Esophagus squamous epithelium (tissue), 5 donors: ENCODE data around the gene DOCK1. TPM values are rescaled to one million over a fixed set of nuclear protein-coding genes. Genes with fewer than 3 reads are reported as not detected.

Experiments
- DNase-seq: peaks from one replicate; lab custom pipeline; 2025; lab: John Stamatoyannopoulos, UW
- H3K27ac ChIP-seq, 4 donors: fragments of 200-600 bp; sonication (generic); one replicate each; pipeline ENCODE4 v1.5.1; 2016 to 2019; ENCODE audit warnings: mild to moderate bottlenecking in 1 of 4
- H3K27me3 ChIP-seq, 4 donors: fragments of 200-600 bp; sonication (generic); 1 replicate in 3 of 4; 2 replicates in 1 of 4; pipeline versions ENCODE4 v1.5.1 to v1.6.0; 2017 to 2021; ENCODE audit warnings: antibody characterized with exemption in 1 of 4
- H3K36me3 ChIP-seq, 3 donors: fragments of 200-600 bp; sonication (generic); one replicate each; pipeline ENCODE4 v1.5.1; 2016 to 2019
- H3K4me1 ChIP-seq, 3 donors: fragments of 200-600 bp; sonication (generic); one replicate each; pipeline ENCODE4 v1.5.1; 2017 to 2019
- H3K4me3 ChIP-seq, 4 donors: fragments of 200-600 bp; sonication (generic); 1 replicate in 3 of 4; 2 replicates in 1 of 4; pipeline ENCODE4 v1.5.1; 2016 to 2019; ENCODE audit warnings: mild to moderate bottlenecking in 2 of 4, moderate library complexity in 1 of 4
- H3K9me3 ChIP-seq, 3 donors: fragments of 200-600 bp; sonication (generic); one replicate each; pipeline ENCODE4 v1.5.1; 2016 to 2019
- POLR2A ChIP-seq, 4 donors: fragments of 450-650 bp; IDR thresholded peaks; one replicate each; pipeline ENCODE4 v1.6.1; 2017; ENCODE audit warnings: antibody characterized with exemption in 4 of 4, mild to moderate bottlenecking in 4 of 4, moderate library complexity in 3 of 4
- WGBS, 2 donors: methylation state at CpG; one replicate each; pipeline ENCODE4 v1.1.5; 2018; 5-methylcytosine and 5-hydroxymethylcytosine counted together
- intact Hi-C: fragments of 100-400 bp; cut with DNase I; formaldehyde crosslinking; loops from one replicate; pipeline ENCODE4 v1.15.0; 2022
- total RNA-seq, 4 donors: library from RNA; depleted of rRNA; stranded (reverse); fragments of >200 nt; gene quantifications; one replicate each; pipeline ENCODE4 v1.1.0, GENCODE V29; 2016
- TF ChIP-seq, protein P1 (sequence below), 6 experiments: fragments of 450-650 bp in 4 of 6; fragments of 200-600 bp in 2 of 6; sonication (generic) in 2 of 6; IDR thresholded peaks; one replicate each; pipeline ENCODE4 v1.5.1; 2016 to 2019; ENCODE audit warnings: antibody characterized with exemption in 6 of 6, mild to moderate bottlenecking in 4 of 6, moderate library complexity in 4 of 6
- donor health status: DM: yes; HTN: yes; CAD: no.

DOCK1 gene
- total RNA-seq, 4 donors from 2014 or later, result 31.8 to 83.4 (median 49.8) TPM

DNA sequence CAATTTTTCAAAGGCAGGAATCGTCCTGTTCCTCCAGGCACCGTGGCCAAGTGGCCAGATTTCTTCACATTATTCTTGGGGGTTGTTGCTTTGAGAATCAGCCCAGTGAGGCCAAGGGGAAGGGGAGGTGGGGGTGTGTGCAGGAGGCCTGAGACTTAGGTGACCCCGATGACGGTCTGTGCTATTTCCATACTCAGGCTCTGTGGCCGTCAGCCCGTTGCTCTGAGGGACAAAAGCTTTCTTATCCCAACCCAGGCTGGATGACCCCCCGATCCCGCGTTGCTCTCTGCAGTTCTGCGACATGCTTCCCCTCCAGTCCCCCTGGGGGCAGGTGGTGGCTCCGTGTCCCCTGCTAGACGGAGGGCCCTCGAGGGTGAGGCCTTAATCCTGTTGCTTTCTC lies 14.2 kb downstream of the DOCK1 start:
- Histone ChIP-seq H3K4me3 (no peak overlapping the region), H3K27me3 (no peaks in the 10 kb centered on the region), H3K36me3 (peaks cover 0 to 32% (median 0%) of the 10 kb centered on the region in 3 donors), H3K9me3 (no peaks in the 10 kb centered on the region), H3K27ac (peak overlapping the region in 2 of 4 donors; percentile 44 to 46), H3K4me1 (peaks cover 0 to 36% (median 1%) of the 10 kb centered on the region in 3 donors)
- TF ChIP-seq, protein P1, sequence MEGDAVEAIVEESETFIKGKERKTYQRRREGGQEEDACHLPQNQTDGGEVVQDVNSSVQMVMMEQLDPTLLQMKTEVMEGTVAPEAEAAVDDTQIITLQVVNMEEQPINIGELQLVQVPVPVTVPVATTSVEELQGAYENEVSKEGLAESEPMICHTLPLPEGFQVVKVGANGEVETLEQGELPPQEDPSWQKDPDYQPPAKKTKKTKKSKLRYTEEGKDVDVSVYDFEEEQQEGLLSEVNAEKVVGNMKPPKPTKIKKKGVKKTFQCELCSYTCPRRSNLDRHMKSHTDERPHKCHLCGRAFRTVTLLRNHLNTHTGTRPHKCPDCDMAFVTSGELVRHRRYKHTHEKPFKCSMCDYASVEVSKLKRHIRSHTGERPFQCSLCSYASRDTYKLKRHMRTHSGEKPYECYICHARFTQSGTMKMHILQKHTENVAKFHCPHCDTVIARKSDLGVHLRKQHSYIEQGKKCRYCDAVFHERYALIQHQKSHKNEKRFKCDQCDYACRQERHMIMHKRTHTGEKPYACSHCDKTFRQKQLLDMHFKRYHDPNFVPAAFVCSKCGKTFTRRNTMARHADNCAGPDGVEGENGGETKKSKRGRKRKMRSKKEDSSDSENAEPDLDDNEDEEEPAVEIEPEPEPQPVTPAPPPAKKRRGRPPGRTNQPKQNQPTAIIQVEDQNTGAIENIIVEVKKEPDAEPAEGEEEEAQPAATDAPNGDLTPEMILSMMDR (IDR thresholded peaks at IDR 0.05), result no peak
- no peak for TF ChIP-seq POLR2A (IDR thresholded peaks at IDR 0.05)
- 66 to 81% methylated on average over 13 of the region's 13 CpGs for WGBS, 2 donors
- intact Hi-C loops, result no loop called here
- no peak for DNase-seq

DNA sequence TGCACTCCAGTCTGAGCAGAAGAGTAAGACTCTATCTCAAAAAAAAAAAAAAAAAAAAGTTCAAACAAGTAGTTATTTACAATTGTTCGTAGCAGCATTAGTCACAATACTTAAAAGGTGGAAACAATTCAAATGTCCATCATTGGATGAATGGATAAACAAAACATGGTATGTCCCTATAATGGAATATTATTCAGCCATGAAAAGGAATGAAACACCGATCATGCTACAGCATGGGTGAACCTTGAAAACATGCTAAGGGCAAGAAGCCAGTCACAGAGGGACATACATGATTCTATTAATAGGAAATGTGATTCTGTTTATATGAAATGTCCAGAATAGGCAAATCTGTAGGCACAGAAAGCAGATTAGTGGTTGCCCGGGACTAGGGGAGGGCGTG lies 15.9 kb downstream of the DOCK1 start:
- intact Hi-C loops, result no loop called here
- TF ChIP-seq POLR2A (IDR thresholded peaks at IDR 0.05), result no peak
- TF ChIP-seq, protein P1 (IDR thresholded peaks at IDR 0.05), result no peak
- WGBS, 2 donors, result 79 to 96% methylated on average over 4 of the region's 4 CpGs
- H3K9me3 ChIP-seq, result no peaks in the 10 kb centered on the region
- peaks cover 0 to 32% (median 0%) of the 10 kb centered on the region in 3 donors for H3K36me3 ChIP-seq
- H3K27me3 ChIP-seq, result no peaks in the 10 kb centered on the region
- peaks cover 0 to 53% (median 16%) of the 10 kb centered on the region in 3 donors for H3K4me1 ChIP-seq
- H3K27ac ChIP-seq, result no peak overlapping the region
- no peak for DNase-seq
- no peak overlapping the region for H3K4me3 ChIP-seq

DNA sequence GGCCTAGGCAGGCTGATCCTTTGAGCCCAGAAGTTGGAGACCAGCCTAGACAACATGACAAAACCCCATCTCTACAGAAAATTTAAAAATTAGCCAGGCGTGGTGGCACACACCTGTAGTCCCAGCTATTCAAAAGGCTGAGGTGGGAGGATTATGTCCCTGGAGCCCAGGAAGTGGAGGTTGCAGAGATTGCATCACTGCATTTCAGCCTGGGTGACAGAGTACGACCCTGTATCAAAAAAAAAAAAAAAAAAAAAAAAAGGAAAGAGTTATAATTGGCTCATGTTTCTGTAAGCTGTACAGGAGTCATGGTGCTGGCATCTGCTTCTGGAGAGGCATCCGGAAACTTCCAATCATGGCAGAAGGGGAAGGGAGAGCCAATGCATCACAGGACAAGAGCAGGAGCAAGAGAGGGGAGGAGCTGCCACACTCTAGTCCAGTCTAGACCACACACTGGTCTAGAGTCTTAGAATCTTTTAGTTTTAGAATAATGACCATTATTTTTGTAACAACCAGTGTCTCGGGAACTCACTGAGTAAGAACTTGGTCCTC lies 16.8 kb downstream of the DOCK1 start:
- DNase-seq, result no peak
- intact Hi-C loops, result no loop called here
- peaks cover 0 to 40% (median 0%) of the 10 kb centered on the region in 3 donors for H3K36me3 ChIP-seq

DNA sequence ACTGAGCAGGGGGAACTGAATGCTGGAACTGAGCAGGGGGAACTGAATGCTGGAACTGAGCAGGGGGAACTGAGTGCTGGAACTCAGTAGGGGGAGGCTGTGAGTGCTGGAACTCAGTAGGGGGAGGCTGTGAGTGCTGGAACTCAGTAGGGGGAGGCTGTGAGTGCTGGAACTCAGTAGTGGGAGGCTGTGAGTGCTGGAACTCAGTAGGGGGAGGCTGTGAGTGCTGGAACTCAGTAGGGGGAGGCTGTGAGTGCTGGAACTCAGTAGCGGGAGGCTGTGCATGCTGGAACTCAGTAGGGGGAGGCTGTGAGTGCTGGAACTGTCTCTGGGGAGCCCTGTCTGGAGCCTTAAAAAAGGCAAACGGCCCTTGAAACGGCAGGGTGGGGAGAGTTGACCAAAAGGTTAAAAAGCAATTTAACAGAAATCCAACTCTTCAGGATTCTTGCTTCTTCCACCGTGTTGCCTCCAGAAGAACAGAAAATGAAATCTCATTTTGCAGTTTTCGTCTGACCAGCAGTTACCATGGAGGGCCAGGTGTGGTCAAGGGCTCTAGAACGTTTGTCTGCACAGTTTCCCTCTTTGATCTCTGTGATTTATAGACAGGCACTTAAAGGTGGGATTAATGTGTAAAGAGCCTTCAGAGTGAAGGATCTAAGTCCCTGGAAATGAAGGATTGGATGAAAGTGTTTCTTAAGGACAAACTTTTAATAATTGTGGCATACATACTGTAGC lies 19.1 kb downstream of the DOCK1 start:
- Histone ChIP-seq H3K36me3 (peaks cover 0 to 48% (median 0%) of the 10 kb centered on the region in 3 donors), H3K27ac (peak overlapping the region in 2 of 4 donors; percentile 1 to 17), H3K4me3 (no peak overlapping the region), H3K27me3 (no peaks in the 10 kb centered on the region), H3K9me3 (no peaks in the 10 kb centered on the region), H3K4me1 (peaks cover 0 to 34% (median 16%) of the 10 kb centered on the region in 3 donors)
- intact Hi-C loops, result no loop called here
- no peak for DNase-seq
- TF ChIP-seq, protein P1 (IDR thresholded peaks at IDR 0.05), result no peak
- no peak for TF ChIP-seq POLR2A (IDR thresholded peaks at IDR 0.05)
- 25 to 46% methylated on average over 5 to 6 of the region's 6 CpGs for WGBS, 2 donors

More for the DNA sequence above, 16.8 kb downstream of the DOCK1 start:
- Histone ChIP-seq H3K4me3 (no peak overlapping the region), H3K27me3 (no peaks in the 10 kb centered on the region), H3K27ac (no peak overlapping the region), H3K9me3 (no peaks in the 10 kb centered on the region), H3K4me1 (peaks cover 0 to 53% (median 16%) of the 10 kb centered on the region in 3 donors)
- WGBS, 2 donors, result 47 to 58% methylated on average over 3 to 4 of the region's 4 CpGs
- TF ChIP-seq, protein P1 (IDR thresholded peaks at IDR 0.05), result no peak
- no peak for TF ChIP-seq POLR2A (IDR thresholded peaks at IDR 0.05)

DNA sequence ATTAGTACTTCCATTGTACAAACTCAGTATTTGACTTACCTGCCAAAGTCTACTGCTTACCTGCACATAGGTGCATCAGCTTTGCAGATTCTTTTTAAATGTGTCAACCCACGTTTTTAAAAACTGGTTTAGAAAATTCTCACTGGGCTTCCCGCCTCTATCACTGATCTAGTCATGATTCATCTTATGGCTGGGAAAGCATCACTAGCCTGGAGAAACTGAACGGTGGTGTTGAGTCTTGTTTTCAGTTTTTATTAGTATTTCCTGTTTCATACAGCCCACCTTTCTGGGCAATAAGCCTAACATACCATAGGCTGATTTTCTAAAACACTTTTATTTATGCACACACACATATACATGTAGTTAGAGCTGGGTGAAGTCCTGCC lies 19.7 kb downstream of the DOCK1 start:
- Histone ChIP-seq H3K27me3 (no peaks in the 10 kb centered on the region), H3K4me3 (no peak overlapping the region), H3K4me1 (peaks cover 0 to 33% (median 16%) of the 10 kb centered on the region in 3 donors), H3K27ac (peak overlapping the region in 1 of 4 donors; percentile 53), H3K9me3 (no peaks in the 10 kb centered on the region), H3K36me3 (peaks cover 0 to 47% (median 0%) of the 10 kb centered on the region in 3 donors)
- WGBS, 2 donors, result 28 to 32% methylated on average over 3 of the region's 3 CpGs
- DNase-seq, result no peak
- intact Hi-C loops, result no loop called here
- no peak for TF ChIP-seq POLR2A (IDR thresholded peaks at IDR 0.05)
- TF ChIP-seq, protein P1 (IDR thresholded peaks at IDR 0.05), result no peak
